ENCODE results near the gene NALCN.

Gene NALCN

DNA sequence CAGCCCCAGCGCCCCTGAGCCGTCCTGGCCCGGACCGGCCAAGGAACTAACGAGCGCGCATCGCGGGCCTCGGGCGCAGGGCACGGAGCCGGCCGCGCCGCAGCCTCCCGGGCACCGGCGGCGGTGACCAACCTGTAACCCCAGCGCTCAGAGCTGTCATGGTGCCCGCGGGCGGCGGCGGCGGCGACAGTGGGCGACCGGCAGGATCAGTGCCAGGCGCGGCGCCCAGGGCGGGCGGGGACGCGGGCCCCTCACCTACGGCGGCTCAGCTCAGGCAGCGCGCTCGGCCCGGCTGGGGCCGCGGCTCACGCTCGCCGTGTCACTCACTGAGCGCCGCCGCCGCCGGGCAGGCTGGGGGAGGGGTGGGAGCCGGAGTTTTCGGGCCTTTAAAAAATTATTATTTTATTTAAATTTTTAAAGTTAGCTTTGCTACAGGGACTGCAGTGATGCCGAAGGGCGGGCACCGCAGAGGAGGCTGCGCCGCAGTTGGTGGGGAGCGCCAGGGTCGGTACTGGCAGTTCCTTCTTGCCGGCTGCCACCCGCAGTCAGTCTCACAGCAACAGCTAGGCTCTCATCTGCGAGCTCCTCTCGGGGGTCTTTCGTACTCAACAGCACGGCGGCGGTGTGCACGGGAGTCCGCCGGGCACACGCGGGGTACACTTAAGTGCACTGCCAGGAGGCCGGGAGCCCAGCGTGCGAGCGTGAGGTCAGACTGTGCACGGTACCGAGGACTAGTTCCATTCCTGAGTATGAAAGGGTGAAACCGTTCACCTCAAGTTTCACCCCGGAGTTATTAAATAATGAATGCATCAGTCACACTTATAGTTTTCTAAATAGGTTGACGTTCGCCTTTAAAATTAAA lies at the start of gene NALCN:
Gene NALCN, minus strand, starts transcription at position 328 of the 862 bp plus-strand sequence. CDS start 17,382 bp downstream, outside the sequence.
- no peak for DNase-seq

- peak; percentile 1 for DNase-seq
These were observed 49.6 kb upstream of the NALCN start for GRCh38 chr13:101465877-101466276.

- DNase-seq: no peak
These were observed 40.9 kb upstream of the NALCN start for GRCh38 chr13:101457176-101457575.

GRCh38 chr13:101455863-101456262 lies 39.6 kb upstream of the NALCN start:
- DNase-seq: no peak

DNA sequence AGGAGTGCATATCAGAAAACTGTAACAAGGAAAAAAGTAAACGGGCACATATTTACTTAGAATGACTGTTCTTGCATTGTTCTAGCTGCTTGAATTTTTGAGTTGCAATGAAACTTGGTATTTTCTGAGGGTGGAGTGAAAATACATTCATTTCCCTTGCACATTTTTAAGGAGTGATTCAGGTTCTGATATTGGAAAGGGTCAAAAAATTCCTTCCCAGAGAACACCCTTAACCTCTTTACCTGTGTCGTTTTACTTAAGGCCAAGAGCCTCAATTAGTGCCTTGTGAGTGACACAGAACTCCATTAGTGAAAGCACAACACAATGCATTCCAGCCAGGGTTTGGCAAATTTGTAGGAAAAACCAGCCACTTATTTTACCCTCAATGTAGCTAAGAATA lies 38.5 kb upstream of the NALCN start:
- DNase-seq: no peak

- no peak for DNase-seq
These were observed 37.5 kb upstream of the NALCN start for GRCh38 chr13:101453784-101454201.

DNA sequence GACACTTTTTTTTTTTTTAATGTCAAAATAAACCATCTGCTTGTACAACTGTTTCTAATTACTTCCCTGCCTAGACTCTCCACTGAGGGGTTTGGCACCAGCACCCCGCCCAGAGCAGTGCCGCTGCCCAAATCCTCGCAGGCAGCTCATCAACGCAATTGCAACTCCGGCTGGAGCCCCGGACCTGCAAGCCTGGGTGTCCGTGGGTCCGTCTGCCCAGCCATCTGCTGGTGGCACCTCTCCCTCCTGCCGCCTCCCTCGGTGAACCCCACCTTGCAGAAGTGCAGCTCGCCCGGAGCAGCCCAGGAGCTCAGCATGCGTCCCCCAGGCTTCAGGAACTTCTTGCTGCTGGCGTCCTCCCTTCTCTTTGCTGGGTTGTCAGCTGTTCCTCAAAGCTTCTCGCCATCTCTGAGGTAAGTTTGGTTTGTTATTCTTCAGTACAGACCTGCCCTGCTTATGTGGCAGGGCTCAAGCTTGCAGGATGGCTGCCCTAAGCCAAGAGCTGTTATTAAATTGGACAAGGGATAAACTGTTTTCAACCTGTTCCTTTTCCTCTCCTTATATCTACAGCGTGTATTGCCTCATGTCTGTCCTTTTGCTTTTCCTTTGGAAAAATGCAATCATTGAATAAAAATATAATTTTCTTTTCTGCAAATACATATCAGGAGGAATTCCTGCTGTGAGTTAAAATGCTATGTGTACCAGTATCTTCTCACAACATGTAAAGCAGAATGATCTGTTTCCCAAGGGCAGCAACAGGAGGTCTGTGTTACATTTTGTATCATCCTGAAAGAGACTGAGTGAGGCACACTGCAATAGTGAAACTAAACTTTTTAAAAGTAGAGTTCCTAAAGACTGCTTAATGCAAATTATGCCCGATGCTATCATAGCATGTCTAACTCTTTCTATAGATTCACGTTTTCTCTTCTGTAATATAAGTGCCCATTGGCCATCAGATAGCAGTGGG lies 36.5 kb upstream of the NALCN start, which contains the start of gene ITGBL1:
Gene ITGBL1, plus strand, starts transcription at position 157 of the 967 bp plus-strand sequence. Its CDS starts 159 bp downstream, at position 316.
- no peak for DNase-seq

GRCh38 chr13:101451641-101452040 lies 35.3 kb upstream of the NALCN start:
- no peak for DNase-seq

GRCh38 chr13:101450749-101451130 lies 34.4 kb upstream of the NALCN start:
- DNase-seq: no peak

DNA sequence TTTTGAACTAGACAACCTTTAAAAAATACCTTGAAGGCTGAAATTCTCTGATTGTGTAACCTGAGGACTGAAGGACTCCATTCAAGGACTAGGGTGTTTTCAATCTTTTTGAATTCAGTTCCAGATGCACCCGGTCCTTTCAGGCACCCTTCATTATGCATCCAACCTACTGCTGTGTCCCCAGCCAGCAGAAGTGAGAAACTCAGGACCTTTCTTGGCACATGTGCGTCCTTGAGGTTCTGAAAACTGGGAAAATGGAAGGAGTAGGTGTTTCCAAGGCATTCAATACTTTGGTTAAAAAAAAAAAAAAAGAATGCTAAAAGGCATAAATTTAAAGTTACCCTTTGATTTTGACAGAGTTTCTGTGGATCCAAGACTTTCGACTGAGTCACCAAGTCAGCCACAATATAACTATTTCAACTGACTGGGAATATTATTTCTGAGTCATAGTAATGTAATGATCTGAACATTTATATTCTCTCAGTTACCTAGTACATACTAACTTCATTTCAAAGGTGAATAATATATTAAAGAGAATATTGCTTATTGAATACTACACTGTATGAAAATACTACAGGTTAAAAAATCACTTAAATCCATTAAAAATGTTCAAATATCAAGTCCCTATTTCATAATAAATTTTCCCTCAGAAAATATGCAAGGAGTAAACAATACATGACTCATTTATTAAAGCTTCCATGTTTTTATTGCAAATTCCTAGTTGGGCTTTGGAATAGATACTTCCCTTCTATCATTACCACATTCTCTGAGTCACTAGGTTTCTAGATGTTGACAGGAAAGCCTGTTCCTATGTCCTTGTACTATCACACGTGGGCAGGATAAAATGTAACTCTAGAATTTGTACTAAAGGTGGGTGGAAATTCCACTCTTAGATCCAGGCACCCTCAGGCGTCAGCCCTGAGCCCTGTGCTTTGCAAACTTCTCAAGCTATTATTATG lies 33.8 kb upstream of the NALCN start:
- DNase-seq: no peak

- no peak for DNase-seq
These were observed 31.5 kb upstream of the NALCN start for GRCh38 chr13:101447852-101448251.

- no peak for DNase-seq
These were observed 18.2 kb upstream of the NALCN start for GRCh38 chr13:101434486-101434885.

GRCh38 chr13:101433895-101434294 lies 17.6 kb upstream of the NALCN start:
- no peak for DNase-seq

DNA sequence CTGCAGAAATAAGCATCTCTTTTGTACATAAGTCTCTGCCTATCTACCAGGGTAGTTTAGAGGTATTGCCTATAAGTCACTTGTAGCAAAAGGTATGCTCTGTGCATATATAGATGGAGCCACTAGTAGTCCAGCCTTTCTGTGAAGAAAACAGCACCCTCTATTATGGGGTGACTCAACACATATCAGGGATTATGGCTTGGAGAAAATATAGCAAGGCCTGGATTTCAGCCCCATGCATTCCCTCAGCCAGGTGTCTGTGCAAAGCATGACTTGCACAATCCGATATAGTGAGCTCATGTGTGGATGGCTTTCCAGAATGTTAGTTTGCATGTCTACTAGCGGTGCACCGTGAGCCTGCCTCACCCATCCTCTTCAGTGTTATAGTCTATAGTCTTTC lies 13.4 kb upstream of the NALCN start:
- no peak for DNase-seq

GRCh38 chr13:101425623-101426022 lies 9.3 kb upstream of the NALCN start:
- no peak for DNase-seq

GRCh38 chr13:101425156-101425471 lies 8.8 kb upstream of the NALCN start:
- DNase-seq: no peak

DNA sequence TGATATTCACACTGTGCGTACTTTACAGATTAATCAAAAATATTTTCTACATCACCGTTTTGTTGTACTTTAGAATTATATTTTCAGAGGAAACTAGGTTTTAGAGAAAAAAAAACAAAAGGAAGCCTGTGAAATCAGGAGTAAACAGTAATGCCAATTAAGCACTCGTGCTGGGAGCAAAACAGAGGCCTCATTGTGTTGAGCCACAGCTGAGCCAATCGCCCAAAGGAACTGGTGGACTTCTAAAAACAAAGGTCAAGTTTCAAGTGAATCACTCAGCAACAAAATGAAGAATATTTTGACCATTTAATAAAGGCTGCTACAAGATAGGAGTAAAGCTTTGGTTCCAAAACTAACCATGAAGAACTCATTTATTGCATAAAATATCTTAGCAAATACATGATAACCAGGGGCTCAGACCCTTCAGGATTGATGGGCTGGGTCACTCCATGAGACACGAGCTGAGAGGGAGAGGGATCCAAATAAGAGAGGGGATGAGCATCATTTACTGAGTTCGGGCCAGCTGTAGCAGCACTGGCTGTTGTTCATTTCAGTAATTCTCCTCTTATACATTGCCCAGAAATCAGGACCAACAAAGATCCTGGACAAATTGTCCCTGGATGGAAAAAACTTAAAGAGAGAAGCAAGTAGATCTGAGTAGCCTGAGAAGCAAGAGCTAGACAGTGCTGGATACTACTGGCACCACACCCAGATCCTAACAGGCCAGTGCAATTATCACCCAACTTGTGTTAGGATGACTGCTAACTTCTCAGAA lies 8.3 kb upstream of the NALCN start:
- DNase-seq: no peak

DNA sequence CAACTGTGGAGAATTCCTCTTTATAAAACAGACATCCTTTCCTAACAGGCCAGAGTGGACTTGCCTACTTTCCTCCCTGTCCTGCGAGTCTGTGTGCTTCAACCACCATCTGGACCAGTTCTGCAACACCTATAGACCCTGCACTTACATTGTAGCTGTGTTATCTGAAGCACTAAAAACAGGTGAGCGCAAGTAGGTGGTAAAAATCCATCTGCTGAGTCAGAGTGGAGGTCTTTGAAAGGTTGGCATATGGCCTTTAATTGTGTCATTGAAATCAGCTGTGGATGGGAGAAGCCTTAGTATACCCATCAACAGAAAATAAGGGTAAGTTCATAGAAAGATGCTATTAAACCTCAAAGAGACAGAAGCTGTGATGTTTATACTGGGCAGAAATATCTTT lies 7.6 kb upstream of the NALCN start:
- DNase-seq: no peak

DNA sequence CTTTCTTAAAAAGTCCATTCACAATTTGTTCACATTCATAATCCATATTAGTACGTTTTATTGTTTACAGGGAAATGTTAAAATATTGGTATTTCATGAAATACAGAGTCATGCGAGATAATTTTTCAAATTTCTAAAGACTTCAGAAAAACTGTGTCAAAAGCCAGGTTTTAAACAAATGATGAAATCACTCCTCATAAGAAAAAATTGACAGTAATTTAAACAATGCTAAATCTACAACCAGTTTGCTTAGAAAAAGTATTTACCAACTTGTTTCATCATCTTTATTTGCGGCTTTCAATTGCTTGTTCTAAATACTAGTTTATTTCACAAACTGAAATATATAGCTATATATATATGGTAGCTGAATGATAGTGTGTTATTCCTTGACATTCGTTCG lies 1.2 kb upstream of the NALCN start:
- no peak for DNase-seq

- no peak for DNase-seq
These were observed 717 bp upstream of the NALCN start for GRCh38 chr13:101417043-101417406.

- no peak for DNase-seq
These were observed 742 bp downstream of the NALCN start for GRCh38 chr13:101415358-101416174.
